Astrocyte (in vitro differentiated cells and primary cell): ENCODE results near the gene MORN4. TPM values are rescaled to one million over a fixed set of nuclear protein-coding genes. Genes with fewer than 3 reads are reported as not detected.

Source experiments
- DNase-seq: peaks from one replicate; pipeline ENCODE4 v3.0.0-alpha.2; 2010; ENCODE audit warnings: low read depth
- FAIRE-seq: peaks from 2 replicates; lab custom pipeline; 2011; peaks lifted over from hg19 to GRCh38; lab: Jason Lieb, UNC
- H2AFZ ChIP-seq: 2 replicates; pipeline ENCODE4 v1.6.0; 2012; ENCODE audit warnings: low read depth, low read length, inconsistent platforms
- H3K27ac ChIP-seq: 2 replicates; pipeline ENCODE4 v1.5.1; 2011; ENCODE audit warnings: low read depth, low read length, inconsistent platforms
- H3K27me3 ChIP-seq: 2 replicates; pipeline ENCODE4 v1.6.0; 2011; ENCODE audit warnings: low read length, inconsistent platforms; ENCODE audit not compliant: insufficient read depth
- H3K36me3 ChIP-seq: 2 replicates; pipeline ENCODE4 v1.5.1; 2011; ENCODE audit warnings: low read length, inconsistent platforms; ENCODE audit not compliant: insufficient read depth
- H3K4me1 ChIP-seq: 2 replicates; pipeline ENCODE4 v1.5.1; 2011; ENCODE audit warnings: low read length, inconsistent platforms; ENCODE audit not compliant: insufficient read depth
- H3K4me2 ChIP-seq: 2 replicates; pipeline ENCODE4 v1.6.0; 2012; ENCODE audit warnings: low read length, inconsistent platforms
- H3K4me3 ChIP-seq: 2 replicates; pipeline ENCODE4 v1.5.1; 2011; ENCODE audit warnings: low read depth, mild to moderate bottlenecking, low read length, inconsistent platforms; ENCODE audit not compliant: insufficient read depth
- H3K79me2 ChIP-seq: 2 replicates; pipeline ENCODE4 v1.6.0; 2012; ENCODE audit warnings: mild to moderate bottlenecking, low read length, inconsistent platforms; ENCODE audit not compliant: insufficient read depth
- H3K9ac ChIP-seq: 2 replicates; pipeline ENCODE4 v1.6.0; 2012; ENCODE audit warnings: mild to moderate bottlenecking, low read length, inconsistent platforms
- H3K9me3 ChIP-seq: 2 replicates; pipeline ENCODE4 v1.5.1; 2012; ENCODE audit warnings: low read depth, mild to moderate bottlenecking, low read length, inconsistent platforms; ENCODE audit not compliant: insufficient read depth
- H4K20me1 ChIP-seq: 2 replicates; pipeline ENCODE4 v1.6.0; 2012; ENCODE audit warnings: low read length, inconsistent platforms; ENCODE audit not compliant: insufficient read depth
- H3K27ac Mint-ChIP-seq: one replicate; pipeline ENCODE4 v1.8.0; 2021; ENCODE audit warnings: mild to moderate bottlenecking, mixed read lengths; ENCODE audit not compliant: unreplicated experiment
- H3K27me3 Mint-ChIP-seq: one replicate; pipeline ENCODE4 v1.8.0; 2021; ENCODE audit warnings: low read depth, mixed read lengths; ENCODE audit not compliant: unreplicated experiment
- H3K36me3 Mint-ChIP-seq: one replicate; pipeline ENCODE4 v1.8.0; 2021; ENCODE audit warnings: low read depth, mixed read lengths; ENCODE audit not compliant: unreplicated experiment
- H3K4me1 Mint-ChIP-seq: one replicate; pipeline ENCODE4 v1.8.0; 2021; ENCODE audit warnings: low read depth, mixed read lengths; ENCODE audit not compliant: unreplicated experiment
- H3K4me3 Mint-ChIP-seq: one replicate; pipeline ENCODE4 v1.8.0; 2021; ENCODE audit warnings: mild to moderate bottlenecking, moderate library complexity, mixed read lengths; ENCODE audit not compliant: unreplicated experiment
- H3K9me3 Mint-ChIP-seq: one replicate; pipeline ENCODE4 v1.8.0; 2021; ENCODE audit warnings: mild to moderate bottlenecking, mixed read lengths; ENCODE audit not compliant: unreplicated experiment
- CTCF ChIP-seq: IDR thresholded peaks from 2 replicates; pipeline ENCODE4 v1.5.1; 2011; ENCODE audit warnings: low read depth, mild to moderate bottlenecking, inconsistent platforms, low read length, moderate library complexity; ENCODE audit not compliant: insufficient read depth
- EZH2 ChIP-seq: IDR thresholded peaks from 2 replicates; pipeline ENCODE4 v1.6.1; 2012; ENCODE audit warnings: mild to moderate bottlenecking, low read length, inconsistent platforms; ENCODE audit not compliant: insufficient read depth
- total RNA-seq: library from RNA; stranded (reverse); gene quantifications from 2 replicates; pipeline ENCODE4 v1.2.1, GENCODE V29; 2021

Gene MORN4
- total RNA-seq, 1 donor from 2014 or later, result 16.2 TPM

GRCh38 chr10:97587183-97587582 is 46.1 kb downstream of the MORN4 start:
- H3K79me2 ChIP-seq, result no peaks in the 10 kb centered on the region
- H3K4me1 Mint-ChIP-seq, result peaks cover 2% of the 10 kb centered on the region

GRCh38 chr10:97585439-97585811 is 47.9 kb downstream of the MORN4 start:
- Mint-ChIP-seq H3K36me3 (peaks cover 4% of the 10 kb centered on the region), H3K9me3 (no peaks in the 10 kb centered on the region), H3K27ac (no peak overlapping the region), H3K4me3 (no peak overlapping the region), H3K27me3 (no peaks in the 10 kb centered on the region), H3K4me1 (peaks cover 2% of the 10 kb centered on the region)
- Histone ChIP-seq H4K20me1 (no peaks in the 10 kb centered on the region), H3K4me1 (no peaks in the 10 kb centered on the region), H2AFZ (no peak overlapping the region), H3K9ac (no peak overlapping the region), H3K4me3 (no peak overlapping the region), H3K4me2 (no peak overlapping the region), H3K9me3 (no peaks in the 10 kb centered on the region), H3K27ac (no peak overlapping the region), H3K36me3 (no peaks in the 10 kb centered on the region), H3K79me2 (no peaks in the 10 kb centered on the region), H3K27me3 (no peaks in the 10 kb centered on the region)
- no peak for TF ChIP-seq EZH2
- TF ChIP-seq CTCF, result no peak
- DNase-seq (no peak), FAIRE-seq (no peak)

More at GRCh38 chr10:97587183-97587582, 46.1 kb downstream of the MORN4 start:
- no peaks in the 10 kb centered on the region for H3K36me3 ChIP-seq
- H3K9me3 Mint-ChIP-seq, result no peaks in the 10 kb centered on the region
- H3K27me3 ChIP-seq, result no peaks in the 10 kb centered on the region
- no peak overlapping the region for H3K27ac ChIP-seq
- H3K27me3 Mint-ChIP-seq, result no peaks in the 10 kb centered on the region
- no peaks in the 10 kb centered on the region for H4K20me1 ChIP-seq
- no peaks in the 10 kb centered on the region for H3K9me3 ChIP-seq
- H3K4me1 ChIP-seq, result no peaks in the 10 kb centered on the region
- H3K36me3 Mint-ChIP-seq, result peaks cover 1% of the 10 kb centered on the region
- H3K4me3 Mint-ChIP-seq, result no peak overlapping the region
- H3K27ac Mint-ChIP-seq, result no peak overlapping the region
- FAIRE-seq (no peak), DNase-seq (no peak)
- H2AFZ ChIP-seq, result no peak overlapping the region
- no peak overlapping the region for H3K4me3 ChIP-seq
- H3K4me2 ChIP-seq, result no peak overlapping the region
- TF ChIP-seq EZH2 (no peak), CTCF (no peak)
- no peak overlapping the region for H3K9ac ChIP-seq

DNA sequence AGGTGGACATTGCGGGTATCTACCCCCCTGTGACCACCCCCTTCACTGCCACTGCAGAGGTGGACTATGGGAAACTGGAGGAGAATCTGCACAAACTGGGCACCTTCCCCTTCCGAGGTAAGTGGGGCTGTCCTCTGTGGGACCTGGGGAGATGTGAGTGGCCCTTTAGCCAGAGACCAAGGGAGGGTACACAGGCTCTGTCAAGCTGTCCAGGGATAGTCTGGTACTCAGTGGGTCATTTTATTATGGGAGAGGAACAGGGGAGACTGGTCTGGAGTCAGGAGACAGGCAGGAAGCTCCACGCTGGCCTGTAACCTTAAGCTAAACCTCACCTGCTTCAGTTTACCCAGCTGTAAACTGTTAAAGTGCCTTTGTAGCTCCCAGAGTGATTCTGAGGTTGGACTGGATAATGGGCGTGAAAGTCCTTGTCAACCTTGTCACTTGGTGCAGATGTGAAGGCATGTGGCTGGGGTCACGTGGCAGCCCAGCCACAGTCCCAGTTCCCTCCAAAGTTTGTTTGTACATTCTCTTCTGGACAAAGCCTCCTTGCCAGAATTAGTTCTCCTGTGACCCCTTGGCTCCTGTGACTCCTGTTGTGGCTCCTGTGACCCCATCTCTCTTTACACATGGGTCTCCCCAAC is 48.4 kb downstream of the MORN4 start:
- Histone ChIP-seq H3K4me3 (no peak overlapping the region), H2AFZ (no peak overlapping the region), H3K9me3 (no peaks in the 10 kb centered on the region), H4K20me1 (no peaks in the 10 kb centered on the region), H3K36me3 (no peaks in the 10 kb centered on the region), H3K4me1 (no peaks in the 10 kb centered on the region), H3K4me2 (no peak overlapping the region), H3K9ac (no peak overlapping the region), H3K27me3 (no peaks in the 10 kb centered on the region), H3K27ac (no peak overlapping the region), H3K79me2 (no peaks in the 10 kb centered on the region)
- no peaks in the 10 kb centered on the region for H3K27me3 Mint-ChIP-seq
- DNase-seq (no peak), FAIRE-seq (no peak)
- TF ChIP-seq EZH2 (no peak), CTCF (no peak)
- no peaks in the 10 kb centered on the region for H3K9me3 Mint-ChIP-seq
- no peak overlapping the region for H3K27ac Mint-ChIP-seq
- H3K4me1 Mint-ChIP-seq, result peaks cover 2% of the 10 kb centered on the region
- H3K4me3 Mint-ChIP-seq, result no peak overlapping the region
- H3K36me3 Mint-ChIP-seq, result peaks cover 4% of the 10 kb centered on the region
